Stimulated activated CD4-positive, alpha-beta T cell treated with anti-CD3 and anti-CD28 coated beads, Interleukin-15, amount 100 ng/mL, for 24 hours (primary cell): ENCODE measurements around the gene ENHO.

Experiments used
- DNase-seq: peaks from one replicate; pipeline ENCODE4 v3.0.0-alpha.2; 2020

The ENHO gene

GRCh38 chr9:34522091-34522887 lies 501 bp downstream of the ENHO start:
- no peak for DNase-seq

DNA sequence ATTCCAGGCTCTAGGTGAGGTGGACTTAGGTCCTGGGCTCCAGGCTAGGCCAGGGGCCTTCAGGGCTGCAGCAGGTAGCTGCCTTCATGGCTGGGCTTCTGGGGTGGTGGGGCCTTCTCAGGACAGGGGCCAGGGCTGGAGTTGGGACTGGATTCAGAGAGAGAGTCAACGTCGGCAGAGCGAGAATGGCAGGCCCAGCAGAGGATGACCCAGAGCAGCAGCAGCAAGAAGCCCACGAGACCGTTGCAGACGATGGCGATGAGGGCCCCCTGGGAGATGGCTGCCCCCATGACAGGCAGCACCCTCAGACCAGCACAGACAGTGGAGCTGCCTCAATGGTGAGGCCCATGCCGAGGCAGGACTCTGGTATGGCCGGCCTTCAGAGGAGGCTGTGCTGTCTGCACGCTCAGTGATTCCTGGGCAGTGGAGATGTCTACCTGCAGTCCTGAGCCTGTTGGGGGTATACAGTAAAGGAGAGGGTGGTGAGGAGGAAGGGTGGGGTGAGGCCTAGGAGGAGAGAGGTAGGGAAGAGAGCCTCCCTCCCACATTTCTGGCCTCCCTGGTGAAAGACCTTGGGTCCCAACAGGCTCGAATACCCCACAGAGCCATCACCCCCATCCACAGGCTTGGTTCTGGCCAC lies 1.3 kb downstream of the ENHO start:
- DNase-seq, result no peak

DNA sequence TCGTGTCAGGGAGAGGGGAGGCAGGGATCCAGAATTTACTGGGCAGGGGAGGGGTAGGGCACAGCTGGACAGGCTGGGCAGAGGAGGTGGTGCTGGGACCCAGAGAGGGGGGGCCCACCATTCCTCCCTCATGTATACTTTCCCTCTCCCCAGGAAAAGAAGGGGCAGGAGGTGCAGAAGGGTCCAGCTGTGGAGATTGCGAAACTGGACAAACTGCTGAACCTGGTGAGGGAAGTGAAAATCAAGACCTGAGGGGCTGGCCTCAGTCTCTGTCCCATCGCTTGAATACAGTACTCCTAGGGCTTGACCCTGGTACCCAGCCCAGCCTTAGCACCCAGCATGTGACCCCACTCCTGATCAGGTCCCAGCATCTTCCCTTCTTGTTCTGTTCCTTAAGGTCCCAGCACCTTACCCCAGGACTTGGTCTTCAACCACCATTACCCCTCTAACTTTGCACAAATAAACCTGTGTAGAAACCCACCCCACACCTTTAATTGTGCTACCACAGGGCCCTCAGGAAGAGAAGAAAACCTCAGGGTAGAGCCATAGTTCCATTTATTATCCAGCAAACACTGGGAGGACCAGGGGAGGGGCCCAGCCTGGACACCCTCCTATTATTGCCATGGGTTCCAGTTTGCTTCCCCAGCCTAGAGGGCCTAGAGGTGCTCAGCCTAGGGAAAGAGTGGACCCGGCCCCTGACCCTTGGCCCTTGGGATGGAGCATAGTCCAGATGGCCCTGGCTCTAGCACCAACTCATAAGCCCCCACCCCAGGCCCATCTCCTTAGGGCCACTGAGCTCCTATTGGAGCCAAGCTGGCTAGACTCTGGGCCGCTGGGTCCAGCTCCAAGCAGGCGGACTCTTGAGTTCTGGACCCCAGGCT lies 2.0 kb downstream of the ENHO start:
- no peak for DNase-seq

DNA sequence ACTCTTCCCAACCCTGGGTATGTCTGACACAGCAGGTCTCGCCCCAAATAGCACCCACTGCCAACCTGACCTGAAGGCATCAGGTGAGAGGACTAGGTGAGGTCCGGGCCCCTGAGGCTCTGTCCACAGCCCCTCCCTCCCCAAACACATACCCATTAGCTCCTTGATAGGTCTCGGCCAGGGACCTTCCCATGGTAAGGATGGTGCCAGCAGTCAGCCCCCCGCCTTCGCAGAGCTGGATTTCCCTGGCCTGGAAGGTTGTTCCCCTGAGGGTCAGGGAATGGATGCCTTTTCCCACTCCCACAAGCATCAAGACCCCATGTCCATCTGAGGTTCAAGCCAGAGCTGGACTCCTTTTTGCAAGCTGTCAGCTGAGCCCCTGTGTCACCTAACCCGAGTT lies 2.7 kb downstream of the ENHO start:
- DNase-seq, result no peak

DNA sequence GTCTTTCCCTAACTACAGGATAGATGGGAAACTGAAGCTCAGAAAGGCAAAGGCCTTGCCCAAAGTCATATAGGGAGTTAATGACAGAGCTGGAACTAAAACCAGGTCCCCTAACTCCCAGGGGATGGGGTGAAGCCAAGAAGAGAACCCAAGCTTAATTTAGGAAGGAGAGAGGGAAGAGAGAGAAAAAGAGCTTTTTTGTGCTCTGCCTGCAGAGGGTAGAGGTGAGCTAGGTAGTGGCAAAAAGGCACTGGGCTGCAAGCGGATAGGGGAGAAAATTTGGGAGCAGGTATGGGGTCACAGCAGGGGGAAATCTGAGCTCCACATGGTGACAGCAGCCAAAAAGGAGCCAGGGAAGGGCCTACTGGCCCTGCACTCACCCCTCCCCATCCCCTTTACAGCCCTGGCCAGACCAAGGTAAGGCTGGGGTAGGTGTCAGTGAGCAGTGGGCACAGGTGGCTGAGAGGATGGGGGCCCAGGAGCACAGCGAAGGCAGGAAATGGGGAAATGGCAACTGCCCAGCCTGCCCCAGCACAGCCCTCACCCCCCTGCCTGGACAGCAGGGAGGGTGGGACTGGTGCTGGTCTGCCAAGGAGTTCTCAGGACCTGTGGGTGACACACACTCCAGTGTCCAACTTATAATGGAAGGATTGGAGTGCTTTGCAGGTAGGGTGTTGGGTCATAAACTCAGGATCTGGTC lies 3.3 kb downstream of the ENHO start:
- no peak for DNase-seq

DNA sequence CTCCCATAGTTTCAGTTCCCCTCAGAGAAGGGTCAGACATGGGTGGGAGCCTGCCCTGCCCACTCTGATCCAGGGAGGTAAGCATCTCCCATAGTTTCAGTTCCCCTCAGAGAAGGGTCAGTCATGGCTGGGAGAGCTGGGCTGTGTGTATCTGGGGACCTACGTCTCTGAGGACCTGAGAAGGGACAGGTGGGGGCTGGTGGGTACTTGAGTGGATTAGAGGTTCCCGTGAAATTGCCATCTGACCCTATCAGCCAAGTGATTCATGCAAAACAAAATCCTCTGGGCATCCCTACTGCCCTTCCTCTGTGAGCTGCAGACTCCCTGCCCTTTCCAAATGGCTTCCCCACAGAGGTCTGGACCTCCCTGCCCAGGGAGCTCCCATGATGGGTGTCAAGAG lies 3.9 kb downstream of the ENHO start:
- no peak for DNase-seq

GRCh38 chr9:34518110-34518616 lies 4.6 kb downstream of the ENHO start:
- DNase-seq, result no peak

- no peak for DNase-seq
Measured at GRCh38 chr9:34517185-34517584, 5.6 kb downstream of the ENHO start.

- no peak for DNase-seq
Measured at GRCh38 chr9:34515959-34516358, 6.8 kb downstream of the ENHO start.

DNA sequence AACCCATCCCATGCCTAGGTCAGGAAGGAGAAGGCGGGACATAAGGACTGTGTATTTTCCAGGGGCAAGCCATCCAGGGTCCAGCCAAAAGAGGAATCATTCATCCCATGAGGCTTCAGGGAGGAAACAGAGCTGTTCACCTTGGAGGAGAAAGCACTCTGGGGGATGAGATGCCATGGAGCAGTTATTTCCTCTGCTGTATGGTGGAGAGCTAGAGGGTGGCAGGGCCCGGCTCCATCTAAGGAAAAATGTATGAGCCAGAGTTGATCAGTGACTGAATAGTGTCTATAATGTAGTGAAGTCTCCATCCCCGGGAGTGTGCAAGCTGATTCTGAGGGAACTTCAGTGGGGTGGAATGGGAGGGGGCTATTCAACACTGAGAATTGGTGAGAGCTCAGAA lies 8.0 kb downstream of the ENHO start:
- no peak for DNase-seq

- no peak for DNase-seq
Measured at GRCh38 chr9:34514401-34514800, 8.4 kb downstream of the ENHO start.

GRCh38 chr9:34513567-34514214 lies 9.1 kb downstream of the ENHO start:
- DNase-seq, result no peak

DNA sequence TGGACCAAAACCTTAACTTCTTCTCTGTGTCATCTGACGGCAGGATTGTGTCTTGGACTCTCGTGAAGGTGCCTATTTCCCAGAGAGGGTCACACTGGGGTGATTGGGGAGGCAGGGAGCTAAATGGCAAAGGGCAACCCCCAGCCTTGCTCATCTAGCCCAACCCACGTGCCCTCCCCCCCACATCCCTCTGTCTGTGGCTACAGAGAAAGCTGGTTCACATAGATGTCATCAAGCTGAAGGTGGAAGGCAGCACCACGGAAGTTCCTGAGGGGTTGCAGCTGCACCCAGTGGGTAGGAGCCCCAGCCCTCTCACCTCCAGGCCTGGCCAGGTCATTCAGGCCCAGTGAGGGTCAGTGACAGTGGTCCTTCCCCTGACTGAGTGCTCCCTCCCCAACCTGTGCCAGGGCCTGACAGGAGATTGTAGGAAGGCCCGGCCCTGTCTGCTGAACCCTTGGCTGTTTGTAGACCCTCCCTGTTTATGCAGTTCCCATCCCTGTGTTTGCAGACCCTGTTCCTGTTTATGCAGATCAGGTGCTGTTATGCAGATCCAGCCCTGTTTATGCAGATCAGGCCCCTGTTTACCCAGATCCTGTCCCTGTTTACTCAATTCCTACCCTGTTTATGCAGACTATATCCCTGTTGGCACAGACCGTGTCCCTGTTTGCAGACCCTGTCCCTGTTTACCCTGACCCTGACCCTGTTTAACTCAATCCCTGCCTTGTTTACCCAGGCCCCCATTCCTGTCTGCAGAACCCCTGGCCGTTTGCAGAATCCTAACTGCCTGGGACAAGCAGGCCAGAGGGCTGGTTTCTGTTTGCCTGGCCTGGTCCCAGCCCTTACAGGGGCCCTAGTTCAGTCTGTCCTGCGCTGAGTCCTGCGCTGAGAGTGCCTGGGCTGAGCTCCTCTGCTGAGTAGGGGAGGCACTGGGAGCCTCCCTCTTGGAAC lies 10.4 kb downstream of the ENHO start:
- no peak for DNase-seq

- DNase-seq, result no peak
Measured at GRCh38 chr9:34510497-34511468, 12.0 kb downstream of the ENHO start.

DNA sequence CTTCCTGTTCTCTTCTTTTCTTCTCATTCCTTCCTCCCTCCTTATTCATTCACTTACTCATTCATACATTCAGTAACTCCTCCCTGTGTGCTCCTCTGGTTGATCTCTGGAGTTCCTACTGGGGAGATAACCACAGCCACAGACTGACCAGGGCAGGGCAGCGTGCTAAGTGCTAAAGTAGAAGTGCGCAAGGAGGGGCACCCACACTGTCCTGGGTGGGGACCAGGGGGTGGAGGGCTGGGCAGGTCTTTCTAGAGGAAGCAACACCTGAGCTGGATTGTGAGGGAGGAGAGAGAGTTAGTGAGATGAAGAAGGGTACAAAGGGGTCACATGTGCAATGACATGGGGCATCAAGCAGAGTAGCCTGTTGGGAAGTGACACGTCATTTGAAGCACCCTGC lies 13.8 kb downstream of the ENHO start:
- DNase-seq, result no peak

GRCh38 chr9:34508463-34508862 lies 14.3 kb downstream of the ENHO start:
- no peak for DNase-seq

- no peak for DNase-seq
Measured at GRCh38 chr9:34507966-34508365, 14.8 kb downstream of the ENHO start.

DNA sequence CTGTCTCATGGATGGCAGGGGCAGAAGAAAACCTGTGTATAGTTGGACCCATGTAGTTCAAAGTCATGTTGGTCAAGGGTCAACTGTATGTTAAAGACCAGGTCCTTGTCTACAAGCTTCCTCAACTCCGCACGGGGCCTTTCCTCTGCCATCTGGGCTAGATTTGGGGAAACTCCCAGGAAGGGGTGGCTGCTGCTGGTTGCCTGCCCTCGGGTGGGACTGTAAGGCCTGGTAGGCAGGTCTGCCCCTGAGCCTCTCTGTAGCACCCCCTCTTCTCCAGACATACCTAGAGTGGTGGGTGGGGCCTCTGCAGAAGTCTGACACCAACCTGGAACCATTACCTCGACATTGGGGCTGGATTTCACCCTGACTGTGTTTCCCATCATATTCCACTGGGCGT lies 15.2 kb downstream of the ENHO start:
- no peak for DNase-seq

DNA sequence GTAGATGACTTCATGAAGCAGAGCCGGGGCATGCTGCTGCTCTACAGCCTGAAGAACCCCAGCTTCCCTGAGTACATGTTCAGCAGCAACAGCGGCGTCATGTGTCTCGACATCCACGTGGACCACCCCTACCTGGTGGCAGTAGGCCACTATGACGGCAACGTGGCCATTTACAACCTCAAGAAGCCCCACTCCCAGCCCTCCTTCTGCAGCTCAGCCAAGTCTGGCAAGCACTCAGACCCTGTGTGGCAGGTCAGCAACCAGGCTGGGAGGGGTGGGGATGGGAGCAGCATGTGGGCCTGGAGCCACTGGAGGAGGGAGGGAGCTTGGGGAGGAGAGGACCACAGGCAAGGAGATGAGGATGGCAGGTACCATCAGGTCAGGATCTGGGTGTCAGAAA lies 16.2 kb downstream of the ENHO start:
- DNase-seq, result no peak
